Cardiac muscle cell (in vitro differentiated cells and primary cell): ENCODE data around the gene ZNF792. TPM values are rescaled to one million over a fixed set of nuclear protein-coding genes. Genes with fewer than 3 reads are reported as not detected.
"Not testable (repeated sequence)": the region's sequence is repeated elsewhere in the genome, so short reads cannot be mapped to it uniquely, and the experiment has no call there.

Experiments used
- DNase-seq, 2 donors: peaks; one replicate each; pipeline versions ENCODE4 v3.0.0 to v3.0.0-alpha.2; 2010 to 2017; ENCODE audit warnings: low read depth in 1 of 2, low spot score in 1 of 2
- H3K27ac ChIP-seq: fragments of 200-600 bp; sonication (generic); 2 replicates; pipeline ENCODE4 v1.5.1; 2016
- H3K27me3 ChIP-seq: fragments of 200-600 bp; sonication (generic); 2 replicates; pipeline ENCODE4 v1.6.0; 2016; ENCODE audit warnings: control low read depth
- H3K36me3 ChIP-seq: fragments of 200-600 bp; sonication (generic); 2 replicates; pipeline ENCODE4 v1.5.1; 2016; ENCODE audit warnings: control low read depth
- H3K4me1 ChIP-seq: fragments of 200-600 bp; sonication (generic); 2 replicates; pipeline ENCODE4 v1.8.1; 2017; ENCODE audit warnings: low read depth, mild to moderate bottlenecking, mixed run types
- H3K4me3 ChIP-seq: fragments of 200-600 bp; sonication (generic); 2 replicates; pipeline ENCODE4 v1.5.1; 2016; ENCODE audit warnings: mild to moderate bottlenecking
- H3K9me3 ChIP-seq: fragments of 200-600 bp; sonication (generic); 2 replicates; pipeline ENCODE4 v1.5.1; 2017; ENCODE audit warnings: low read depth, mild to moderate bottlenecking, control low read depth
- polyA plus RNA-seq: library from polyadenylated mRNA; unstranded; fragments of >200 nt; fragmentation: Nextera tagmentation; extraction: Ambion mirVana; gene quantifications from 2 replicates; pipeline ENCODE4 v1.2.1, GENCODE V29; 2016
- total RNA-seq: library from RNA; depleted of rRNA; stranded (reverse); fragments of >200 nt; gene quantifications from 2 replicates; pipeline ENCODE4 v1.2.3, GENCODE V29; 2016
- TF ChIP-seq, protein P1 (sequence below): IDR thresholded peaks from 2 replicates; pipeline ENCODE4 v1.5.1; 2012; ENCODE audit warnings: low read depth, mild to moderate bottlenecking, low read length

Gene ZNF792
- total and polyA plus RNA-seq, 2 experiments from 2014 or later = 2.6 to 14.0 TPM

DNA sequence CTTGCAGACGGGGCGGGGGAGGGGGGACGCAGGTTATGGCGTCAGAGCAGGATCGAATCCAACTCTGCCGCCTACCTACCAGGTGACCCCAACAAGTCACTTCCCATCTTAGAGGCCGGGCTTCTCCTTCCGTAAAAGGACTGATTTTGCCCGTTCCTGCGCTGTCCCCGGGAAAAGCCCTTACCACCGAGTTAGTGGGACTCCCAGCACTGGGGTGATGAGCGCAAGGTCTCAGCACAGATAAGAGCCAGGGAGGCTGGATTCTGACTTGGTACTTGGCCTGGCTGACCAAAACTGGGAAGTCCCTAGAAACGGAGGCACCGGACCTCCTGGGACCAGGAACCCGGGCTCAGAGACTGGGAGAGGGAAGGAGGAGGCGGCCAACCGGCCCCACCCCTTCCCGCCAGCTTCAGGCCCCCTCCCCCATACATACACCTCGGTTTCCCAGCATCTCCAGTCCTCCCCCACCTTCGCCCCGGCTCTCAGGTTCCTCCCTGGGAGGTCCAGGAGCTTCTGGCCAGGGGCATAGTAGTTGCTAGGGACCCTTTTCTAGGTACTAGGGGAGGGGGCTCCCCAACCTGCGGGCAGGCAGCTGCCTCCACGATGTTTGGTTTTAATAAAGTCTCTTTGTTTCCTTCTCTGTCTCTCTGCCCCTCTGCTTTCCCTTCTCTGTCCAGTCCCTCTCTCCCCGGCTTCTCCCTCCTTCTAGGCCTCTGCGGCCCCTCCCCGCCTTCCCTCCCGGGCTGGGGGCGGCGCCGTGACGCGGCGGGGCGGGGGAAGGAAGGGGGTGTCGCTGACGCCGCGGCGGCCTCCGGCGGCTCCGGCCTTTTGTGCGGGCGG is 35.7 kb upstream of the ZNF792 start, which contains the start of gene GRAMD1A:
Gene GRAMD1A, plus strand, starts transcription at position 826 of the 840 bp plus-strand sequence. CDS start 156 bp downstream, outside the sequence.
- peak; percentile 90 to 94 for DNase-seq
- Histone ChIP-seq H3K9me3 (no peaks in the 10 kb centered on the region), H3K27me3 (no peaks in the 10 kb centered on the region), H3K36me3 (no peaks in the 10 kb centered on the region), H3K4me3 (peak within 1 kb of the TSS; percentile 98), H3K27ac (peak within 1 kb of the TSS; percentile 93), H3K4me1 (peaks cover 11% of the 10 kb centered on the region)
- TF ChIP-seq, protein P1, sequence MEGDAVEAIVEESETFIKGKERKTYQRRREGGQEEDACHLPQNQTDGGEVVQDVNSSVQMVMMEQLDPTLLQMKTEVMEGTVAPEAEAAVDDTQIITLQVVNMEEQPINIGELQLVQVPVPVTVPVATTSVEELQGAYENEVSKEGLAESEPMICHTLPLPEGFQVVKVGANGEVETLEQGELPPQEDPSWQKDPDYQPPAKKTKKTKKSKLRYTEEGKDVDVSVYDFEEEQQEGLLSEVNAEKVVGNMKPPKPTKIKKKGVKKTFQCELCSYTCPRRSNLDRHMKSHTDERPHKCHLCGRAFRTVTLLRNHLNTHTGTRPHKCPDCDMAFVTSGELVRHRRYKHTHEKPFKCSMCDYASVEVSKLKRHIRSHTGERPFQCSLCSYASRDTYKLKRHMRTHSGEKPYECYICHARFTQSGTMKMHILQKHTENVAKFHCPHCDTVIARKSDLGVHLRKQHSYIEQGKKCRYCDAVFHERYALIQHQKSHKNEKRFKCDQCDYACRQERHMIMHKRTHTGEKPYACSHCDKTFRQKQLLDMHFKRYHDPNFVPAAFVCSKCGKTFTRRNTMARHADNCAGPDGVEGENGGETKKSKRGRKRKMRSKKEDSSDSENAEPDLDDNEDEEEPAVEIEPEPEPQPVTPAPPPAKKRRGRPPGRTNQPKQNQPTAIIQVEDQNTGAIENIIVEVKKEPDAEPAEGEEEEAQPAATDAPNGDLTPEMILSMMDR = no peak

DNA sequence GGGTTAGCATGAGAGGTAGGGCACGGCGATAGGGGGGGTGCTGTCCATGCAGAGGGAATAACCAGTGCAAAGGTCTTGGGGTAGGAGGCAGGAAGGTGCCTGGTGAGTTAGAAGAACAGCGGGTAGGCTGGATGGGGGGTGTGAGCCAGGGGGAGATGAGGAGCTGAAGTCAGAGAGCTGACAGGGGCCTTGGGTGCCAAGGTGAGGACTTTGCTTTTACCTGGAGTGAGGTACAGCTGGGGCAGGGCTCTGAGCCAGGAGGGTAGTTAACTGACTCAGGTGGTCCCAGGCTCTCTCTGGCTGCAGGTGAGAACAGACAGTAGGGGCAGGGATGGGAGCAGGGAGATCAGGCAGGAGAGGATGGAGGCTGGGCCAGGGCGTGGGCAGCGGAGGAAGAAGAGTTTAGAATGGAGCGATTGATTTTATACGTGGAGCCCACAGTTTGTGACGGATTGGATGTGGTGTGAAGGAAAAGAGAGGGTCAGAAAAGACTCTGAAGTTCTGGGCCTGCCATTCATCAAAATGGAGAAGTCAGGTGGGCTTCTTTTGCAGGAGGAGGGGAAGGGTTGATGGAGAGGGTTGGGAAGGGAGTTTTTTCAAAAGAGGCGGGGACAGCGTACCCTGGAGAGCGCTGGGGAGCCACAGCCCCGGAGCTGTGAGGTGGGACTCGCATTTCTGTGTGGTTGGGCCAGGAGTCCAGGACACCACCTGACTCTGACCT is 34.9 kb upstream of the ZNF792 start:
- peak in 1 of 2 donors; percentile 73 for DNase-seq
- TF ChIP-seq, protein P1 = no peak
- Histone ChIP-seq H3K27me3 (no peaks in the 10 kb centered on the region), H3K4me1 (peaks cover 11% of the 10 kb centered on the region), H3K36me3 (no peaks in the 10 kb centered on the region), H3K4me3 (peak overlapping the region; percentile 98), H3K9me3 (no peaks in the 10 kb centered on the region), H3K27ac (peak overlapping the region; percentile 93)

DNA sequence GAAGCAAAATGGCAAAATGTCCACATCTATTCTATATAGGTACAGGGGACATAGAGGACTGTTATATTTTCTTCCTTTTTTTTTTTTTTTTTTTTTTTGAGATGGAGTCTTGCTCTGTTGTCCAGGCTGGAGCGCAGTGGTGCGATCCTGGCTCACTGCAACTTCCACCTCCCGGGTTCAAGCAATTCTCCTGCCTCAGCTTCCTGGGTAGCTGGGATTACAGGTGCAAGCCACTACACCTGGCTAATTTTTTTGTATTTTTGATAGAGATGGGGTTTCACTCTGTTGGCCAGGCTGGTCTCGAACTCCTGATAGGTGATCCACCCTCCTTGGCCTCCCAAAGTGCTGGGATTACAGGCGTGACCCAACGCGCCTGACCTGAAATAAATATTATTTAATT is 34.2 kb upstream of the ZNF792 start:
- not testable (repeated sequence) for H3K4me1 ChIP-seq, DNase-seq, H3K27ac ChIP-seq, H3K4me3 ChIP-seq, H3K36me3 ChIP-seq, H3K9me3 ChIP-seq, H3K27me3 ChIP-seq

DNA sequence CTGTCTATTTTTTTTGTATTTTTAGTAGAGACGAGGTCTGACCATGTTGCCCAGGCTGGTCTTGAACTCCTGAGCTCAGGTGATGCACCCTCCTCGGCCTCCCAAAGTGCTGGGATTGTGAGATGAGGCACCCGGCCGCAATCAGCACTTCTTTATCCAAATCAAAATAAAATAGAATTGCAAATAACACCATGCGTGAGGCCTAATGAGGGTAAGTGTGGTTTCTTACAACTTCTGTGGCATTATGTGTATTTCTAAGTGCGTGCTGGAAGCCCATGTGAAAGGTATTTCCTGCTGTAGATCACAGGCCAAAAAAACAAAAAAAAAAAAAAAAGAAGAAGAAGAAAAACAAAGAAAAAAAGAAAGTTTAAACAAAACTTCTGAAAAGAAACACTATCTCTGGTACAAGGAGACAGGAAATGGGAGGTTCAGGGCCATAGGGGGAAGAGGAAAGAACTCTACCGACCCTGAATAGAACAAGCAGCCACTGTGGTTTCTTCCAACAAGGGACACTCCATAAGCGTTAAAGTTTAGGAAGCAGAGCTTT is 33.1 kb upstream of the ZNF792 start:
- H3K4me3 ChIP-seq = no peak overlapping the region
- H3K27me3 ChIP-seq = no peaks in the 10 kb centered on the region
- H3K36me3 ChIP-seq = no peaks in the 10 kb centered on the region
- TF ChIP-seq, protein P1 = no peak
- no peaks in the 10 kb centered on the region for H3K9me3 ChIP-seq
- no peak overlapping the region for H3K27ac ChIP-seq
- DNase-seq = peak in 1 of 2 donors; percentile 80
- H3K4me1 ChIP-seq = peaks cover 7% of the 10 kb centered on the region

DNA sequence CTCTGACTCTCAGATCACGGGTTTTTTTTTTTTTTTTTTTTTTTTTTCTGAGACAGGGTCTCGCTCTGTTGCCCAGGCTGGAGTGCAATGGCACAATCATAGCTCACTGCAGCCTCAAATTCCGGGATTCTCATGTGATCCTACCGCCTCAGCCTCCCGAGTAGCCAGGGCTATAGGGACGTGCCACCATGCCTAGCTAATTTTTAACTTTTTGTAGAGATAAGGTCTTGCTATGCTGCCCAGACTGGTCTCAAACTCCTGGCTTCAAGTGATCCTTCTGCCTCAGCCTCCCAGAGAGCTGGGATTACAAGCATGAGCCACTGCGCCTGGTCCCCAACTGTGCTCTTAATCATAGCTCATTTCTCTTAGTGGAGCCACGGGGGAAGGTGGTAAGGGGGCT is 31.5 kb upstream of the ZNF792 start:
- TF ChIP-seq, protein P1 = no peak
- Histone ChIP-seq H3K4me3 (no peak overlapping the region), H3K9me3 (no peaks in the 10 kb centered on the region), H3K27ac (no peak overlapping the region), H3K36me3 (no peaks in the 10 kb centered on the region), H3K4me1 (peaks cover 7% of the 10 kb centered on the region), H3K27me3 (no peaks in the 10 kb centered on the region)
- DNase-seq = no peak
